ENCODE measurements around the gene STX10. TPM values are rescaled to one million over a fixed set of nuclear protein-coding genes. Genes with fewer than 3 reads are reported as not detected.

Gene STX10
- total and polyA plus RNA-seq, 9 of the 15 experiments (the other 6 are each of a cell fraction or from before 2014, with no cell fraction given): 0.51 to 66.3 (median 31.0) TPM

DNA sequence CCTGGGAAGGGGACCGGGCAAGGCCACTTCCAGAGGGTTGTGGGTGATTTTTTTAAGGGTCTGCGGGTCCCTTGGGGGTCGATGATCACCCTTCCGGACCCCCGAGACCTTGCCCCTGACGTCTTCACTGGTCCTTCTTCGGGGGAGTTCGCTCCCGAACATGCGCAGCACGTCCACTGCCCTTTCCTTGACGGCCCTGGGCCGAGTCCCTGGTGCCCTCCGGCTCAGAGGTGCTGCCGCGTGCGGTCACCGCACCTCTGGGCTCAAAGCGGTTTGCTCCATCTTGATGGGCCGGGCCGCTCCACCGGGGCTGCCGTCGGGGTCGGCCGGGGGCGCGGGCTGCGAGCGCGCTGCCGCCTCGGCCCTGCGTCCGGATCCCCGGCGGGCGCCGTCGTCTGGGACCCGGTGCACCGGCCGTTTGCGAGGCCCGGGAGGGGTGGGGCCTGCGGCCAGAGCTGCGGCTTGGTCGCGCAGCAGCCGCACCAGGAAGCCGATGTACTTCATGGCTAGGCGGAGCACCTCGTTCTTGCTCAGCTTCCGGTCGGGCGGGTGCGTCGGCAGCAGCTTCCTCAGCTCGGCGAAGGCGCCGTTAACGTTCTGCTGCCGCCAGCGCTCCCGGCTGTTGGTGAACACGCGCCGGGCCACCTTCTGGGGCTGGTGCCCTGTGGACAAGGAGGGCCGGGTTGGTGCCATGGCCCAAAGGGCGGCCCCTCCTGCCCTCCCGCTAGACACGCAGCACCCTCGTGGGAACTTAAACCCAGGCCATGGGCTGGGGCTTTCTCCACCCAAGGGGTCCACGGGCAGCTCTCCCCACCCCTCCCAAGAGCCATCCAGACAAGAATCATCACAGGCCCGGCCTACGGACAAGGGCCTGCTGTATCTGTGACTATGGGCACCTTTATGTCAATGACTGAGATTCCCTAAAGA is 50.8 kb downstream of the STX10 start (continued):
- no peak for TF ChIP-seq ZNF449 (CRISPR knock-in tag; IDR thresholded peaks at IDR 0.05)
- peak; percentile 80; the same call in 1 of the 2 replicates for TF ChIP-seq ZNF668 (CRISPR knock-in tag; IDR thresholded peaks at IDR 0.05)
- TF ChIP-seq DACH1 (IDR thresholded peaks at IDR 0.05; ENCODE audit: partially characterized antibody): no peak
- TF ChIP-seq, protein P1, sequence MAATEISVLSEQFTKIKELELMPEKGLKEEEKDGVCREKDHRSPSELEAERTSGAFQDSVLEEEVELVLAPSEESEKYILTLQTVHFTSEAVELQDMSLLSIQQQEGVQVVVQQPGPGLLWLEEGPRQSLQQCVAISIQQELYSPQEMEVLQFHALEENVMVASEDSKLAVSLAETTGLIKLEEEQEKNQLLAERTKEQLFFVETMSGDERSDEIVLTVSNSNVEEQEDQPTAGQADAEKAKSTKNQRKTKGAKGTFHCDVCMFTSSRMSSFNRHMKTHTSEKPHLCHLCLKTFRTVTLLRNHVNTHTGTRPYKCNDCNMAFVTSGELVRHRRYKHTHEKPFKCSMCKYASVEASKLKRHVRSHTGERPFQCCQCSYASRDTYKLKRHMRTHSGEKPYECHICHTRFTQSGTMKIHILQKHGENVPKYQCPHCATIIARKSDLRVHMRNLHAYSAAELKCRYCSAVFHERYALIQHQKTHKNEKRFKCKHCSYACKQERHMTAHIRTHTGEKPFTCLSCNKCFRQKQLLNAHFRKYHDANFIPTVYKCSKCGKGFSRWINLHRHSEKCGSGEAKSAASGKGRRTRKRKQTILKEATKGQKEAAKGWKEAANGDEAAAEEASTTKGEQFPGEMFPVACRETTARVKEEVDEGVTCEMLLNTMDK (IDR thresholded peaks at IDR 0.05; ENCODE audit: borderline replicate concordance, insufficient read depth, low read depth, low read length, poor library complexity, severe bottlenecking): no peak
- no peak for TF ChIP-seq CBX1 (IDR thresholded peaks at IDR 0.05; ENCODE audit: low read depth)
- TF ChIP-seq LARP7 (IDR thresholded peaks at IDR 0.05): no peak
- TF ChIP-seq ZNF347 (CRISPR knock-in tag; IDR thresholded peaks at IDR 0.05; ENCODE audit: low read depth): no peak
- no peak for TF ChIP-seq ZZZ3 (IDR thresholded peaks at IDR 0.05)
- no peak for TF ChIP-seq YBX1 (IDR thresholded peaks at IDR 0.05)
- TF ChIP-seq E2F3 (CRISPR knock-in tag; IDR thresholded peaks at IDR 0.05): 0 out of 2 replicates have a peak, but pooled peaks have one; percentile 9
- peak; percentile 82 for TF ChIP-seq RBFOX2 (IDR thresholded peaks at IDR 0.05; ENCODE audit: low read depth, low read length)
- TF ChIP-seq PRPF4 (IDR thresholded peaks at IDR 0.05; ENCODE audit: insufficient read depth, low read depth, low read length, poor library complexity, severe bottlenecking): no peak
- peak; percentile 83 to 86 for TF ChIP-seq NRF1 (conservative IDR thresholded peaks at IDR 0.05 in 1 of 2, IDR thresholded peaks at IDR 0.05 in 1 of 2)
- TF ChIP-seq, protein P2, sequence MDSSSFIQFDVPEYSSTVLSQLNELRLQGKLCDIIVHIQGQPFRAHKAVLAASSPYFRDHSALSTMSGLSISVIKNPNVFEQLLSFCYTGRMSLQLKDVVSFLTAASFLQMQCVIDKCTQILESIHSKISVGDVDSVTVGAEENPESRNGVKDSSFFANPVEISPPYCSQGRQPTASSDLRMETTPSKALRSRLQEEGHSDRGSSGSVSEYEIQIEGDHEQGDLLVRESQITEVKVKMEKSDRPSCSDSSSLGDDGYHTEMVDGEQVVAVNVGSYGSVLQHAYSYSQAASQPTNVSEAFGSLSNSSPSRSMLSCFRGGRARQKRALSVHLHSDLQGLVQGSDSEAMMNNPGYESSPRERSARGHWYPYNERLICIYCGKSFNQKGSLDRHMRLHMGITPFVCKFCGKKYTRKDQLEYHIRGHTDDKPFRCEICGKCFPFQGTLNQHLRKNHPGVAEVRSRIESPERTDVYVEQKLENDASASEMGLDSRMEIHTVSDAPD (CRISPR knock-in tag; IDR thresholded peaks at IDR 0.05): no peak
- TF ChIP-seq ZNF778 (CRISPR knock-in tag; IDR thresholded peaks at IDR 0.05): no peak
- TF ChIP-seq, protein P3, sequence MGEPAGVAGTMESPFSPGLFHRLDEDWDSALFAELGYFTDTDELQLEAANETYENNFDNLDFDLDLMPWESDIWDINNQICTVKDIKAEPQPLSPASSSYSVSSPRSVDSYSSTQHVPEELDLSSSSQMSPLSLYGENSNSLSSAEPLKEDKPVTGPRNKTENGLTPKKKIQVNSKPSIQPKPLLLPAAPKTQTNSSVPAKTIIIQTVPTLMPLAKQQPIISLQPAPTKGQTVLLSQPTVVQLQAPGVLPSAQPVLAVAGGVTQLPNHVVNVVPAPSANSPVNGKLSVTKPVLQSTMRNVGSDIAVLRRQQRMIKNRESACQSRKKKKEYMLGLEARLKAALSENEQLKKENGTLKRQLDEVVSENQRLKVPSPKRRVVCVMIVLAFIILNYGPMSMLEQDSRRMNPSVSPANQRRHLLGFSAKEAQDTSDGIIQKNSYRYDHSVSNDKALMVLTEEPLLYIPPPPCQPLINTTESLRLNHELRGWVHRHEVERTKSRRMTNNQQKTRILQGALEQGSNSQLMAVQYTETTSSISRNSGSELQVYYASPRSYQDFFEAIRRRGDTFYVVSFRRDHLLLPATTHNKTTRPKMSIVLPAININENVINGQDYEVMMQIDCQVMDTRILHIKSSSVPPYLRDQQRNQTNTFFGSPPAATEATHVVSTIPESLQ (CRISPR knock-in tag; IDR thresholded peaks at IDR 0.05): no peak; the same call in 1 of the 2 replicates
- no peak for TF ChIP-seq TARDBP (IDR thresholded peaks at IDR 0.05)
- TF ChIP-seq ARID1B (IDR thresholded peaks at IDR 0.05): no peak
- TF ChIP-seq, protein P4, sequence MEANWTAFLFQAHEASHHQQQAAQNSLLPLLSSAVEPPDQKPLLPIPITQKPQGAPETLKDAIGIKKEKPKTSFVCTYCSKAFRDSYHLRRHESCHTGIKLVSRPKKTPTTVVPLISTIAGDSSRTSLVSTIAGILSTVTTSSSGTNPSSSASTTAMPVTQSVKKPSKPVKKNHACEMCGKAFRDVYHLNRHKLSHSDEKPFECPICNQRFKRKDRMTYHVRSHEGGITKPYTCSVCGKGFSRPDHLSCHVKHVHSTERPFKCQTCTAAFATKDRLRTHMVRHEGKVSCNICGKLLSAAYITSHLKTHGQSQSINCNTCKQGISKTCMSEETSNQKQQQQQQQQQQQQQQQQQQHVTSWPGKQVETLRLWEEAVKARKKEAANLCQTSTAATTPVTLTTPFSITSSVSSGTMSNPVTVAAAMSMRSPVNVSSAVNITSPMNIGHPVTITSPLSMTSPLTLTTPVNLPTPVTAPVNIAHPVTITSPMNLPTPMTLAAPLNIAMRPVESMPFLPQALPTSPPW (CRISPR knock-in tag; IDR thresholded peaks at IDR 0.05): no peak; the same call in 1 of the 2 replicates

All from K562 (cell line).